ENCODE data around the gene ADAM10.

The ADAM10 gene

DNA sequence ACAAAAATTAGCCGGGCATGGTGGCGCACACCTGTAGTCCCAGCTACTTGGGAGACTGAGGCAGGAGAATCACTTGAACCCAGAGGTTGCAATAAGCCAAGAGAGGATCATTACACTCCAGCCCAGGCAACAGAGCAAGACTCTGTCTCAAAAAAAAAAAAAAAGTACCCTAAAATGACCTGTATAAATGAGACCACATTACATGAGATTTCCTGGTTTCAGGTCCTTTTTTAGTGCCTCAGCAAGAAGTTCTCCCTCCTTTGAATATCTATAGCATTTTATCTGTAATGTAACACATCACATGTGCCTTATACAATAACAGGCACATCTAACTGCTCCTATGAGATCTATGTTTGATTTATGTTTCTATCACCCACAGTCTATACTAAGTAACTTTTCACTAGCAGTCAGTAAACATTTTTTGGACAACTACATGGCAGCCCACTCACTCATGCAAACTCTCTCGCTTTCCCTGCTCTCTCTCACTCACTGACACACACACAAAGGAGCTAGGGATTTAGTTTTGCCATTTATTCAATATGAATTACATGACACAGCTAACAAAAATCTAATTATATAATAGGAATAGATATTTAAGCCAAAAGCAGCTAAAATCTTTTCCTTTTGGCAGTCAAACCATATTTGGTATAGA is 34.1 kb downstream of the ADAM10 start:
- no peak for DNase-seq (ENCODE audit: low spot score)

DNA sequence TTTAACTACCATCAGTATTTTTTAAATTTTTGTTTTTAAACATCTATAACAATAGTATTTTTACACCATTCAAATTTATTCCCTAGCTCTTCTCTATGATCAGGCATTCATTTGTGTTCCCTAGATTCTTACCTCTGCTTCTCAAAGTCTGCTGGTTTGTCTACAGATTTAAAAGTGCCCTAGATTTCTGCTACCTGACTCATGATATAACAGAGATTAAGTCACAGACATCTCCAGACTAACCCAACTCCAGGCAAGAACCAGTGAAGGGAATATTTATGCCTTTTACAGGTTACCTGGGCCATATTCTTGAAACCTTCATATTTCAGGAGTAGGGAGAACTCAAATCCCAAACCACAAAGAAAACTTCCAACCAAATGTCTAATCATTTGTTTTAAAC is 38.8 kb downstream of the ADAM10 start:
- no peak for DNase-seq (ENCODE audit: low spot score)

DNA sequence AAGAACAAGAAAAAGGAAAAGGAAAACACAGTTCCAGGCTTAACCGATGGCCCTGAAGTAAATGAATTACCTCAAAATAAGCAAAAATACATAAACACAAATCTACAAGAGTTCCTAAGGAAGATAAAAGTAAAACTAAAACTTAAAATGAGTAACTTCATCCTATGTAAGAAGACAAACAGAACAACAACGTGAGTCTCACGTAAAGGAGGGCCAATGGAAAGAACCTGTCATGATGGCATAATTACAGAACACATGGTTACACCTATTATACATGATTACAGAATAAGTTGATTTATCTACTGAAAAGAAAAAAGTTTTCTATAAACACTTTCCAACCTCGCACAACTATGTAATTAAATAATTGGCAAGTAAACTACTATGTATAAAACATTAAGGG is 42.1 kb downstream of the ADAM10 start:
- DNase-seq (ENCODE audit: low spot score) = no peak

DNA sequence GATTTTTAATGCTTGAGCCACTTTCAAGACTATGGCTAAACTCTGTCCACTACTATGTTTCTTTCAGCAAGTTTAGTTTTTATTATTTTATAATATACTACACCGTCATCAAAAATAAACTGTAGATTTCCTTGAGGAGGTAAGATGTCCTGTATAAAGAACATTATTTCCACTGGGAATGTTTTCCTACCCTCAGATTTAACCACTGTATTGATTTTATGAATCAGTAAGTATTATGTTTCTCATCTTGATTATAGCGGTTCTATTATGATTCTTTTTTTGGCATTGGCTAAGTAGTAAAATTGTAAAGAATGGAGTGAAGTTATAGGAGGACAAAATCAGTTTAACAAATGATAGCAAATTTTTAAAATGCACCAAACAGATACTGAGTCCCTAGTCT is 44.4 kb downstream of the ADAM10 start:
- DNase-seq (ENCODE audit: low spot score) = no peak

DNA sequence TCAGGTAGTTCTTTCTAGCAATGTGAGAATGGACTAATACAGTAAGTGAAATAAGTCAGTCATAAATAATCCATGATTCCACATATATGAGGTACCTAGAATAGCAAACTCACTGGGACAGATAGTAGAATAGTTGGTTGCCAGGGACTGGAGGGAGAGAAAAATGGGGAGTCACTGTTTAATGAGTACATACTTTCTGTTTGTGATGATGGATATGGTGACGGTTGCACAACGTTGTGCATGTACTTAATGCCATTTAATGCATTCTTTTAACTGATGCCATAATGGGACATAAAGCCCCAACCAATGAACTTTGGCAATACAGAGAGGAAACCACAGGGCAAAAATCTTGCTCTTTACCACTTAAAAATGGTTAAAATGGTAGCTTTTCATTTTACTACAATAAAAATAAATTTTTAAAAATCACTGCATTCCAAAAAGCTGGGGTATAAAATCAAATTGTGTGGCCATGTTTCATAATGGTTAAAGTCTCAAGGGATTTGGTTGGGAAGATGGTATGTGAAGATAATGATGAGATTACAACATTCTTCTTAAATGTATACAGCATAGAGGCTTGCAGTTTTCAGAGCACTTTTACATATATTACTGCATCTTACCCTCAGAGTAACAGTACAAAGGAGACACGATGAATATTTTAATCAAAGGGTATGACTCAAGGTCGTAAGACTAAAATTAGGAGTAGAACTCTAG is 45.2 kb downstream of the ADAM10 start:
- no peak for DNase-seq (ENCODE audit: low spot score)

DNA sequence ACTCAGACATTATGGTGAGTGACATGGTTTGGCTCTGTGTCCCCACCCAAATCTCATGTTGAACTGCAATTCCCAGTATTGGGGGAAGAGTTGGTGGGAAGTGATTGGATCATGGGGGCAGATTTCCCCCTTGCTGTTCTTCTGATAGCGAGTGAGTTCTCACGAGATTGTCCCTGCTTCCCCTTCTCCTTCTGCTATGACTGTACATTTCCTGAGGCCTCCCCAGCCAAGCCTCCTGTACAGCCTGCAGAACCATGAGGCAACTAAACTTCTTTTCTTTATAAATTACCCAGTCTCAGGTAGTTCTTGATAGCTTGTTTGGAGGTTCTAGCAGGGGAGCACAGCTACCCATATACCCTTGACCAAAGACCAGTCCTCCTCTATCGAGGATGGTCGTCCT is 45.9 kb downstream of the ADAM10 start:
- no peak for DNase-seq (ENCODE audit: low spot score)

DNA sequence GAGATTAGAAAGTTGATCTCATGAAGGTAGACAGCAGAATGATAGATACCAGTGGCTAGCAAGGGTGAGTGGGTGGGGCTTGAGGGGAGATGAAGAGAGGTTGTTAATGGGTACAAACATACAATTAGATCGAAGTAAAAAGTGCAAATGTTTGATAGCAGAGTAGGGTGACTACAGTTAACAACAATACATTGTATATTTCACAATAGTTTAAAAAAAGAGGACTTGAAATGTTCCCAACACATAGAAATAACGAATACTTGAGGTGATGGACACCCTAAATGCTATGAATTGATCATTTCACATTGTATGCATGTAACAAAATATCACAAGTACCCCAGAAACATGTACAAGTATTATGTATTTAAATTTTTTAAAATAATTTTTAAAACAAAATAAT is 47.3 kb downstream of the ADAM10 start:
- DNase-seq (ENCODE audit: low spot score) = no peak

DNA sequence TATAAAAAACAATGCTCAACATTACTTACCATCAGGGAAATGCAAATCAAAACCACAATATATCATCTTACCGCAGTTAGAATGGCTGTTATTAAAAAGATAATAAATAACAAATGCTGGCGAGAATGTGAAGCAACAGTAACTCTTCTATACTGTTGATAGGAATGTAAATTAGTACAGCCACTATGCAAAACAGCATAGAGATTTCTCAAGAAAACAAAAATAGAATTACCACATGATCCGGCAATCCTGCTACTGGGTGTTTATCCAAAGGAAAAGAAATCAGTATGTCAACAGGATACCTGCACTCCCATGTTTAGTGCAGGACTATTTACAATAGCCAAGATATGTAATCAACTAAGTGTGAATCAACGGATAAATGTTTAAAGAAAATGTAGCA is 48.1 kb downstream of the ADAM10 start:
- no peak for DNase-seq (ENCODE audit: low spot score)

DNA sequence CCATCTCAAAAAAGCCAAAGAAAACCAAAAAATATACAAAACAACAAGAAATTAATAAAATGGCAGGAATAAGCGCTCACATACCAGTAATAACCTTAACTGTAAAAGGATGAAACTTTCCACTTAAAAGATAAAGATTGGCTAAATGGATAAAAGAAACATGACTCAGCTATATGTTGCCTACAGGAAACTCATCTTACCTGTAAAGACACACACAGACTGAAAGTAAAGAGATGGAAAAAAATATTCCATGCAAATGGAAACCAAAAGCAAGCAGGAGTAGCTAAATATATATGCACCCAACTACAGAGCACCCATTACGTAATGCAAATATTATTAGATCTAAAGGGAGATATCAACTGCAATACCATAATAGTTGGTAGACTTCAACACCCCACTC is 49.7 kb downstream of the ADAM10 start:
- no peak for DNase-seq (ENCODE audit: low spot score)

DNA sequence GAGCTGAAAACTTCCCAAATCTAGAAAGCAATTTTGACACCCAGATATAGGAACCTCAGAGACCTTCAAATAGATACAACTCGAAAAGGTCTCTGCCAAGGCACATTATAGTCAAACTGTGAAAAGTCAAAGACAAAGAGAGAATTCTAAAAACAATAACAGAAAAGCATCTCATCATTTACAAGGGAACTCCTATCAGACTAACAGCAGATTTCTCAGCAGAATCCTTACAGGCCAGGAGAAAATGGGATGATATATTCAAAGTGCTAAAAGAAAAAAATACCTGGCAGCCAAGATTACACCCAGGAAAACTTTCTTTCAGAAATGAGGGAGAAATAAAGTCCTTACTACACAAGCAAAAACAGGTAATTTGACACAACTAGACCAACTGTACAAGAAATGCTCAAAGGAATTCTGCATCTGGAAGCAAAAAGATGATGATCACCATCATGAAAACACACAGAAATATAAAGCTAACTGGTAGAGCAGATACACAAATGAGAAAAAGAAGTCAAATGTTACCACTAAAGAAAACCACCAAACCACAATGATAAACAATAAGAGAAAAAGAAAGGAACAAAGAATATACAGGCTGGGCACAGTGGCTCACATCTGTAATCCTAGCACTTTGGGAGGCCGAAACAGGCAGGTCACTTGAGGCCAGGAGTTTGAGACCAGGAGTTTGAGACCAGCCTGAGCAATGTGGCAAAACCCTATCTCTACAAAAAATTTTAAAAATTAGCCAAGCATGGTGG is 50.4 kb downstream of the ADAM10 start:
- no peak for DNase-seq (ENCODE audit: low spot score)

DNA sequence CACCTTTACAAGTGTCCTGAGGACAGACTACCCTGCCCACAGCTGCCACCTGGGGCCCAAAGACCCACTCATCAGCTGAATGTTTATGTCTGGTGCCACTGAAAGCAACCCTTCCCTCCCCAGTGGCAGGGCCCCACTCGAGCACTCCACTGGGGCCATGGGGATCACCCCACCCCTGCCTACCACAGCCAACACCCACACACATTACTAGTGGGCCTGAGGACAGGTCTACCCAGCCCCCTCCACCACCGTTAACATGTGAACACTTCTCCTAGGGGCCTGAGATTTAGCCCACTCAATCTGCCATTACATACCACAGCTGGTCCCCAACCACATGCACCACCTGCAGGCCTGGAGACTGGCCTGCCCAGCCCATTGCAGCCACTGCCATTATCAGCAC is 52.3 kb downstream of the ADAM10 start:
- DNase-seq (ENCODE audit: low spot score) = no peak

DNA sequence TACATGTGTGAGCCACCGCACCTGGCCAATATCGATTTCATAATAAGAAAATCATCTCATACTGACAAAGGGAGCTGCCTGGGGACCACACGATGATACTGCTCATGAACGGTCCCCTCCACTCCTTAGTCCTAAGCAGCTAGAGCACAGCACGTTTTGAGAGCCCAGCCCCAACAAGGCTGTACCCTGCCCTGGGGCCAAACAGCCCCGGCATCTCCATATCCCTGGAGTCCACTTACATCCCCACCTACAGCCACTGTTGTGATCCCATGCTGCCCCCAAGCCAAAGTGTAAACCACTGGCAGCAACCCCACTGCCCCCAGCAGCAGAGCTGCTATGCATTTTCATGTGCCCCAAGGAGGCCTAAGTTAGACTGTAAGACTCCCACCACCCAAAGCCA is 52.8 kb downstream of the ADAM10 start:
- DNase-seq (ENCODE audit: low spot score) = no peak

DNA sequence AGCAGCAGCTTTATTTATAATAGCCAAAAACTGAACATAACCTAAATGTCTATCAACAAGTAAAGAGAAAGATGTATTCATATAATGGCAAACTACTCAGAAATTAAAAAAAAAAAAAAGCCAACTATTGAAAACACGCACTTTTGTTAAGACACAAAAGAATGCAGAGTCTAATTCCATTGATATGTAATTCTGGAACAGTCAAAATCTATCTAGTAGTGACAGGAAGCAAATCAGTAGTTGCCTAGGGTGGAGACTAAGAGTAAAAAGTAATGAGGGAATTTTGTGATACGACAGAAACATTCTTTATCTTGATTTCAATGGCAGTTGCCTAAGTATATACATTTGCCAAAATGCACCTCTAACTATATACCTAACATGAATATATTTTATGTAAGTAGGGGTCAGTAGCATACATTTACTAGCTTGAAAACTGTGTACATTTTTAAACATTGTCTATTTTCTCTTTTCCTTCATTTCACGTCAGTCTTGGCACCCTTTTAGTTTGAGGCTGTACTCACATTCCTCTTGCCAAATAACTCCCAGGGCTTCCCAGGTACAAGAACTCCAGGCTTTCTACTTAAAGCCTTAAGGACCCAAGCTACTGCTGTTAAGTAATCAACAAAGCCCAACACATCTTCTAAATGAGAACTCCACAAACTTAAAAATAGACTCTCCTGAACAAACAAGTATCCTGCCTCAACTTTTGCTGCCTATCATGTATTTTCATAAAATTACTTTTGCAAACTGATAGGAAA is 54.7 kb downstream of the ADAM10 start:
- no peak for DNase-seq (ENCODE audit: low spot score)

DNA sequence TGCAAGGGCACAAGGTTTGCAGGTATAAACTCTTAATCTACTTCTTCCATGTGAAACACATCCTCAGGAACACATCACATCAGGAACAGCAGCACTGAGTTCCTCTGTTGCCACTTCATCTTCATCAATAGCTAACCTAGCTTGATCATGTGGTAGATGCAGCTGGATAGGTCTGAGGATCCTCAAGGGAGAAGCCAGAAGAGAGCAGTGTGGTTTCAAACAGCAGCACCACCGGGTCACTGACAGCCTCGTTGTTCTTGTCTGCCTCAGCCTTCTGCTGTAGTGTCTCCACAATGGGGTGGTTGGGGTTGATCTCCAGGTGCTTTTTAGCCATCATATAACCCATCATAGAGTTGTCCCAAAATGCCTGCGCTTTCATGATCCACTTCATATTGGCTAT is 58.8 kb downstream of the ADAM10 start:
- DNase-seq (ENCODE audit: low spot score) = no peak

DNA sequence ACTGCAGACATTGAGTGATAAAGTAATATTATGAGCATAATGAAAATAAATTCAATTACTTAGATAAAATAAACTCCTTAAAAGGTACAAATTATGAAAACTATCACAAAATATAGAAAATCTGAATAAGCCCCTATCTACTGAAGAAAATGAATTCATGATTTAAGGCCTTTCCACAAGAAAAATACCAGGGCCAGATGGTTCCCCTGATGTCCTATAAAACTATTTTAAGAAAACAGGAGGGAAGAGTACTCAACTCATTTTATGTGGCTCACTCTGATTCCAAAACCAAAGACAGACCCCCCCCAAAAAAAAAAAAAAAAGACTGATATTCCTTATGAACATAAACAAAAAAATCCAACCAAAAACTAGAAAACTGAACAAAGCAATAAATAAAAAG is 59.9 kb downstream of the ADAM10 start:
- DNase-seq (ENCODE audit: low spot score) = no peak

DNA sequence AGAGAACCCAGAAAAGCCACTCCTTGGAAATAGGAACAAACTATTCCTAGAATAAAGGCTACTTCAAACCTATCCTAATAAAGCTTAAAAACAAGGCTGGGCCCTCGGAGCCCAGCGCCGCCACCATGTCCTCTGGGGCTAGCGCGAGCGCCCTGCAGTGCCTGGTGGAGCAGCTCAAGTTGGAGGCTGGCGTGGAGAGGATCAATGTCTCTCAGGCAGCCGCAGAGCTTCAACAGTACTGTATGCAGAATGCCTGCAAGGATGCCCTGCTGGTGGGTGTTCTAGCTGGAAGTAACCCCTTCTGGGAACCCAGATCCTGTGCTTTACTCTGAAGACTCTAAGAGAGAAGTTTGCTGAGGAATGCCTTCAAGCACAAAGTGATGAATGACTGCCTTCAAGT is 63.2 kb downstream of the ADAM10 start:
- DNase-seq (ENCODE audit: low spot score) = no peak

DNA sequence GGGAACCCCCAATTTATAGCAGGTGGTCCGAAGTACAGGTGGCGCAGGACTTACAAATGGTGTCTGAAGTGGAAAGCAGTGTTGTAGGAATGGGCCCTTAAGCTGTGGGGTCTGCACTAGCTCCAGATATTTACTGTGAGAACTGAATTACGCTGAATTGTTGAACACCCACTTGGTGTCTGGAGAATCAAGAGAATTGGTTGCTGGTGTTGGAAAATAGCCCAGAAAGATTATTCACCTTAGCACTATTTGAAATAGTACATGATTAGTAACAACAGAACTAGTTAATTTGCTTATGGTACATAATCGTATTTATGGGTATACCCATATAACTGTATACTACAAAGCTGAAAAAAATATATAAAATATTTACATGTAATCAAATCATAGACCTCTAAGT is 64.8 kb downstream of the ADAM10 start:
- no peak for DNase-seq (ENCODE audit: low spot score)

DNA sequence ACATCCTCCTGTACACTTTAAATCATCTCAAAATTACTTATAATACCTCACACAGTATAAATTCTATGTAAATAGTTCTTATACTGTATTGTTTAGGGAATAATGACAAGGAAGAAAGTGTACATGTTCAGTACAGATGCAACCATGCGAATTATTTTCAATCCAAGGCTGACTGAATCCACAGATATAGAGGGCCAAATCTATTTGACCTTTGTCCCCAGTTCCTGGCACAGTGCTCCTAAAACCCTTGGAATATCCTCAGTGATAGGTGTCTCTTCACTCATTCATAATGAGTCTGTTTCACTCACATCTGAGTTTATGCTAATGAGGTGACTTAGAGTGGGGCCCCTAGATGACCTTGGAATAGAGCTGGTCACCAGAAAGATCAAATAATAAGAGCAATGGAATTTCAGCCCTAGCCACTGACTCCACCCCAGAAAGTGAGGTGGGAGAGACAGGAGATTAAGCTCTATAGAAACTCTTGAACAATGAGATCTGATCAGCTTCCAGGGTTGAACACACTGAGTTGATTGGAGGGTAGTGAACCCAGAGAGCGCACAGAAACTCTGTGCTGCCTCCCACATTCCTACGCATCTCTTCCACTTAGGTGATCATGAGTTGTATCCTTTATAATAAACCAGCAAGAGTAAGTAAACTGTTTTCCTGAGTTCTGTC is 65.3 kb downstream of the ADAM10 start:
- DNase-seq (ENCODE audit: low spot score) = peak; percentile 8

DNA sequence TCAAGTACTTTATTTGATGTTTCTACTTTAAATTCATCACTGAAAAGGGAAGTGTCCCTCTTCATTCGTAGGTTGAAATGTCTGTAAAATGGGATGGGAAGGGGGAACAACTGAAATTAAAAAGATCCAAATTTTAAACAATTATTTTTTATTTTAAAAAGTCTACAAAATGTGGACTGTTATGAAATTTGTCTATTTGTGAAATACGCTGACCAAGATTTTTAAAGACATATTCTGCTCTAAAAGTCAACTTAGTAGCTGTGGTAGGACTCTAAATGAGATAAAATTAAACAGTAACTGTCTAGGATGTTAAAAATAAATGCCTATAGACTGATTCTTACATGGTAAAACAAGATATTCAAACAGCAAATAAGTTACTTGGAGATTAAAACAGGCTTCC is 67.3 kb downstream of the ADAM10 start:
- DNase-seq (ENCODE audit: low spot score) = no peak

DNA sequence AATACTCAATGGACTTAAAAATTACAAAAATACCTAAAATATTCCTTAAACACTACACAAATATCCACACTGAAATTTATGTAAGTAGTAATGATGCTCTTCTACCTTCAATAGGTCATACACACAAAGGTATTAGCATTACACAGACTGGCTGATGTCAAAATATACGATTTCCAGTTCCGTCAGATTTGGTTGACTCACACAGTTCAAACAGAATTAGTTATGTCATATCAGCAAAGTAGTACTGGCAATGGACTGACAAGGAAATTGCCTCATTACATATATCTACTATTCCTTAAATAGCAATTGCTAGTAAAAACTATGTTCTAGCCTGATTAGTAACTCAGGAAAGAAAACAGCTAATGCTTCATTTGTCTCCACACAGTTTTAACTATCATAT is 70.8 kb downstream of the ADAM10 start:
- DNase-seq (ENCODE audit: low spot score) = no peak

DNA sequence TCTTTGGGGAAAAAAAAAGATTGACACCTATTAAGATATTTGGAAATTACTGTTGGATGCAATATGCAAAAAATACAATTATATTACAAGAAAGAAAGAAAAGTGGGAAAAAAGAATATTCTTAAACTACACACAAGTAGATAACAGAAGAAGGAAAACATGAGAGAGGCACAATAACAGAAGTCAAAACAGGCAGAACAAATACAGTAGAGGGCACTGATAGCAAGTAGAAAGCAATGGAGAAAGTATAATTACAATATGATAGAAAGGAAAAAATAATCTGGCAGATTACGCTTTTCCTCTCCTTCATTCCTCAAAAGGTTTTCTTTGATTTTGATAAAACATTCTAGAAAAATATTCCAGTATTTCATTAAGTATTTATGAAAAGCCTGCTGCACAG is 72.1 kb downstream of the ADAM10 start:
- DNase-seq (ENCODE audit: low spot score) = no peak

DNA sequence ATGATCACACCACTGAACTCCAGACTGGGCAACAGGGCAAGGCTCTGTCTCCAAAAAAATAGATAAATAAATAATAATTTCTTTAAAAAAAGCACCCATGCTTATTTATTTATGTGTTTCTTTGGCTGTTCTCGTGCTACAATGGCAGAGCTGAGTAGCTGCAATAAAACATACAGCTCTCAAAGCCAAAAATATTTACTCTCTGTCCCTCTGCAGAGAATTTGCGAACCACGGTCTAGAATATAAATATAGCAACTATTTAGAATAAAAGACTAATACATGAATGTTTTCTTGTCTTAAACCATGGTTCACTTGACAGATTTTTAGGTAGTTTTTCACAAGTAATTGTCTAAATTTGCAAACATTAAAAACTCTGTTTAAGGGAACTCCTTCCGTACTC is 72.7 kb downstream of the ADAM10 start:
- no peak for DNase-seq (ENCODE audit: low spot score)
